UCSD-AML1 (cell line): Measurements from ENCODE around the gene SIPA1L2.

Experiments used
- DNase-seq: peaks from one replicate; lab custom pipeline; 2025; ENCODE audit not compliant: unreplicated experiment; lab: John Stamatoyannopoulos, UW

The SIPA1L2 gene

DNA sequence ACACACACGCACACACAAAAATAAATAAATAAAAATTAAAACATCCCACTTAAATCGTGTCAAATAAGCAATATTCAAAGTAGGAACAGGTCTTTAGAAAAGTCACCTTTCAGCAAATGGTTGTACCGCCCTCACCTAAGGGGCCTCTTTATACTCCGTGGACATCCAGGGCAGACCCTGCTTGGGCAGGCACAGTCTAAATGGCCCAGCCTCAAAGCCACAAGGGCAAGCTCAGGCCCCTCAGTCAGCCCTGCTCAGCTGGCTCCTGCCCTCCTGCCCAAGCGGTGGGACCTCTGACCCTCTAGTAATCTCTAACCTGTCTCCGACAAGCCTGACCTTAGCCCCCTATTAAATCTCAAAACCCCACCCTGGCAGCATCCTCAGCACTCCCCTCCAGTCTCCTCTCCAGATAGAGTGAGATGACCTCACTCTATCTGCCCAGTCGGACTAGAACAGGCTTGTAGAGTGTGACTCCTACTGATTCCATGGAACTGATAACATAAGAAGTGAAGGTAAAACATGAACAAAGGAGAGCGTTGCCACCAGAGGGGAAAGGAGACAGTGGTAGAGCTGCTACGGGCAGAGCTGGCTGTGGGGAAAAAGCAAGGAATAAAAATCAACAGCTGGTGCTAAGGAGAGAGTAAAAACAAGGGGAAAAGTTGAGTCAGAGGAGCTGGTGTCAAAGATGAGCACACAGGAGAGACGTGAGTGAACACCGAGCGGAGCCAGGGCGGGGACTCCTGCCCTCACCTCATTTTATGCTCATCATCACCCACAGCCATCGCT lies 36.0 kb downstream of the SIPA1L2 start:
- DNase-seq, result no peak

DNA sequence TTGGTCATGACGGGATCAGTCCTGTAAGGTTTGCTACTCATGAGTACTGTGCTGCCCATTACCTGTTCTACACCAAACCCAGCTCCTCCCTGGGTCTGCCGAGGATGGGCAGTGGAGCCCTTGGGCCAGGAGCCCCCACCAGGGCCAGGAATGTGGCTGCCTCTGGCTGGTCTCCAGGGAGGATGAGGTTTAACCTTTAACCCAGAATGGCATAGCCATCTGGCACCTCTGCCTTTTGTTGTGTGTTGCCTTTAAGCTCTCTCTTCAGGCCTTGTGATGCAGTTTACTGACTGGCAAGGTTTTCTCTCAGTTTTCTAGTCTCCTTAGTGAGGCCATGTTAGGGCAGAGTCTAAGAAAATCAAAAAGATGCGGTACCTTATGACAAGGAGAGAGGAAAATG lies 38.6 kb downstream of the SIPA1L2 start:
- DNase-seq, result no peak

DNA sequence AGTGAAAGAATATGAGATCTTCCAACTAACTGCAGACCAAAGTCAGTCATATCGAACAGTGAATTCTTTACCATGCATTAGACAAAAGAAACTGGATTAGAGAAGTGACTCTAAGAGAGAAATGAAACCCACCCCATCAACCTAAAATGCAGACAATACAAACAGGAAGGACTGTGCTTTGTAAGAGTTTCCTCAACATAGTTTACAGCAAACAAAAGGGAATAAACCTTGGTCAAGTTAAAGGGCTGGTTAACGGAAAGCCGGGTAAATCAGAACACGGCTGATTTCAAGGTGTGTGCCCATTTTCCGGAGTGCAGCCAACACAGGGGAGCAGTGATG lies 39.2 kb downstream of the SIPA1L2 start:
- DNase-seq, result no peak

DNA sequence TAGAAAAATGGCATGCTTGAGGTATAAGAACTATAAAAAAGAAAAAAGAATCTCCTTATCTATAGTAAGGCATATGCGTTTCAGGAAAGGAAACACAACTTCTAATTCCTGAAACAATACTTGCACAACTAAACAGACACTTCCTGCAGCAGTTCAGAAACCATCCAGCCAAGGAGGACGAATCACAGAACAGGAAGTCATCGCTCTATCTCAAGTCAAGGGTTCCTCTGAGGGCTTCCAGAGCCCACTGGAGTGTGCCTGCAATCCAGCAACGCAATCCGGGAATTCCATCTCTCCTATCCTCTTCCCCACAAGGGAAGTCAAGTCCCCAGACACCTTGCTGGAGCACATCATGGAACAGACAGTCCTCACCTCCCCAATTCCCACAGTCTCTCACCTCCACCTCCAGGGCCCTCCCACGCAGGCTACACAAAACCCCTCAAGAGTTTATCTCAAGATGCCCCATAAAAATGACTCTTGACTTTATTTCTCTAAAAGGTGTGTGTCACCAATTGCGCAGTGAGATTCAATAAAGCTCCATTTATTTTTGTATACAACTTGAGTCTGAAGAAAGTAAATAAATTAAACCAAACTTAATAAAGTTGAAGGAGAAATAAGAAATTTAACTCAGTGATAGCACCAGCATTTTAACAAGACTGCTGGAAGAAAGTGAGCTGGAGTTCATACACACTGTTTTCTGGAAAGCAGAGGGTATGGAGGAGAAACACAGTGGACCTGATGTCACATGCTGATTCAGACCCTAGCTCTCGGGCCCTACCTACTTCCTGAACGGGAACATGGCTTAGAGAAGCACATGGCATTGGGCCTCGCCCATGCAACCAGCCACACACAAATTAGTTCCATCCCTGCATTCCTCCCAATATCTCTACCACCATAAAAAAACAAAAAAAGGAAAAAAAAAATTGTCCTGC lies 39.9 kb downstream of the SIPA1L2 start:
- peak; percentile 36 for DNase-seq

DNA sequence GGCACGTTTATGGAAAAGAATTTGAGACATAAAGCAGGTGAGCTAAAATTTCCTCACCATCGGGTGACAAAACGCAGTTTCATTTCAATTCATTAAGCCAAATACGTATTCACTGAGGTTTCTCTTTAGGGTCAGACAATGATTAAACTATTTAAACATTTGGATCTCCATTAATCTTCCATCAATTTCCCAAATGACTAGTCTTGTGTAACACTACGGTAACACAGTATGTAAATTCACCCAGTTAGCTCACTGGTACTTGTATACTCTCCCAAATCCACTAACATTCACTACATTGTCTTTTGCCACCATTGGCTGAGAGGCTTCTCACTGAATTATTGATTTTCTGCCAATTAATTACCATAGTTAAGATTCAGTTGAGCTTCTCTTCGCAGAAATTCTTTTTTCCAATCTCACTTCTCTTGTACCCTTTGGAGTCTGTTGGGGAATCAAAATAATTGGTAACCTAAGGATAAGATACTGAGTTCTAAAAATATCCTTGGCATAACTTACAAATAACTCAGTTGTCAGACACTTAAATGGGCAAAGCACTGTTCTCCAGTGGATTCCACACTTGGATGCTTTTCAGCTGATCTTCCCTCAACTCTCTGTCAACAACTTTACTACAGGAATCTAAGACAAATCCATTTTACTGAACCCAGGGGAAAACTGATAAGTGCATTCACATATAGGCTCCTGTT lies 40.7 kb downstream of the SIPA1L2 start:
- DNase-seq, result no peak

DNA sequence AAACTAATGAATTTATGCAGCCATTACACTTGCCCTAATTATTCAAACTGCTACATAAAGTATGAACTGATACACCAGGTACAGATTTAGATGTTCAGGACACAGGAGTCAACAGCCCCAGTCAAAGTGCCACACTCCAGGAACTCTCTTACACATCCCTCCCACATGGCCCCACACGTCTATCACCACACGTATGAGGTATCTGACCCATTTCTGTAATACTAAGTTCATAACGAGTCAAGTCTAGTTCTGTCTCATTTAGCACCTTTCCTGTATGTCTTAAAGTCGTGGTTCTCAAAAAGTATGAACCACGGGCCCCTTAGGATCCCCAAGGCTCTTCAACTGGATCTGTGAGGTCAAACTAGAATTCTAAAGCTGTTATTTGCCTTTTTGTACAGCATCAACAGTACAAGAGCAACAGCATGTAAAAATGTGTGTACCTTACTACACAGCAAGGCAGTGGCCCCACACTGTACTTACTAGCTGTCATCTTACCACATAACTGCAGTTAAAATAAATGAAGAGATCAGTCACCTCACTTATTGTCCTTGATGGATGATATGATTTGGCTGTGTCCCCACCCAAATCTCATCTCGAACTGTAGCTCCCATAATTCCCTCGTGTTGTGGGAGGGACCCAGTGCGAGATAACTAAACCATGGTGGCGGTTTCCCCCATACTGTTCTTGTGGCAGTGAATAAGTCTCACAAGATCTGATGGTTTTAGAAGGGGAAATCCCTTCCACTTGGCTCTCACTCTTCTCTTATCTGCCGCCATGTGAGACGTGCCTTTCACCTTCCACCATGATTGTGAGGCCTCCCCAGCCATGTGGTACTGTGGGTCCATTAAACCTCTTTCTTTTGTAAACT lies 42.6 kb downstream of the SIPA1L2 start:
- DNase-seq, result no peak

DNA sequence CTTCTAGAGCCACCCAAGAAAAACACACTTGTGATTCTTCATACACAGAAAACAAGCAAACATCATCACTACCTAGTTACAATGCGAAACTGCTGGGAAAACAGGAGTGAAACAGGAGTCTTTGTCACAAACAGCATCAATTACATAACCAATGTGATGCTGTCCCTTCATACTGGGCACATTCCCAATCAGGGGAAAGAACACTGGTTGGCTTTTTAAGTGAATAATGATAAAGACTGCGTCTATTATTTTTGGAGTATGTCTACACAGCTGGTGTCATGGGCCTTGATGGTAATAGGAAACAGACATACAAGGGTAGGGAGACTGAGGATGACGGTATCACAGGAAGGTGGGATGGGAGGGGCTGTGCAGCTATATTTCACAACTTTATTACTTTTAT lies 43.3 kb downstream of the SIPA1L2 start:
- no peak for DNase-seq

DNA sequence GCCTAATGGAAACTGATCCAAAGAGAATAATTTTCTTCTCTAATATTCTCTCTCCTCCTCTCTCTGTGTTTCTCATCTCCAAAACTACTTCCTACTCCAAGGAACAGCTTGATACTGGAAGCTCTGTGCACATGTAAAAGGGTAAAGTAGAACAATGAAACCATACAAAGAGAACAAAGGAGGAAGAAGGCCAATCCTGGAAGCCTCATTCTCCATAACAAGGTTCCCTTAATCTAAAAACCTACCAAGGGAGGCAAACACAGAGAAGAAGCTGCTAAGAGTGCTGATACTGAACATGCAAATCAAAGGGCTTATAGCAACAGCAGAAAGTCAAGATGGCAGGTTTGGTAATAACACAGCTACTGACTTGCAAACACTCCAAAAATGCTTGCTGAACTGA lies 44.4 kb downstream of the SIPA1L2 start:
- no peak for DNase-seq

DNA sequence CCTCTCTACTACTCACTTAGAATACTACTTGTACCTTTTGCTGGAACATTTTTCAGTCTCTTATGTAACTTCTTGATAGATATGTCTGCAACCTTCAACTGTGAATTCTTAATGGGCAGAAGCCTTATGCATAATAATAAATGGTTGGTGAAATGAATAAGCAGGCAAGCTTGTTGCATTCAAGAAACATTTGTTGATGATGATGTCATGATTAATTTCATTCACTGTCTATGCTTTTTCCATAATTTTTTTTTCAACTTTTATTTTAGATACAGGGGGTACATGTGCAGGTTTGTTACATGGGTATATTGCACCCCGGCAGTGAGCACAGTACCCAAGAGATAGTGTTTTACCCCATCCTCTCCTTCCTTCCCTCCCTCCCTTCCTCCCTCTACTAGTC lies 48.0 kb downstream of the SIPA1L2 start:
- no peak for DNase-seq
